Astrocyte (in vitro differentiated cells and primary cell): ENCODE data around the gene SIK3.

Experiments
- EZH2 ChIP-seq: IDR thresholded peaks from 2 replicates; pipeline ENCODE4 v1.6.1; 2012; ENCODE audit warnings: mild to moderate bottlenecking, low read length, inconsistent platforms; ENCODE audit not compliant: insufficient read depth
- TF ChIP-seq, protein P1 (sequence below): IDR thresholded peaks from 2 replicates; pipeline ENCODE4 v1.5.1; 2011; ENCODE audit warnings: low read depth, mild to moderate bottlenecking, inconsistent platforms, low read length, moderate library complexity; ENCODE audit not compliant: insufficient read depth

DNA sequence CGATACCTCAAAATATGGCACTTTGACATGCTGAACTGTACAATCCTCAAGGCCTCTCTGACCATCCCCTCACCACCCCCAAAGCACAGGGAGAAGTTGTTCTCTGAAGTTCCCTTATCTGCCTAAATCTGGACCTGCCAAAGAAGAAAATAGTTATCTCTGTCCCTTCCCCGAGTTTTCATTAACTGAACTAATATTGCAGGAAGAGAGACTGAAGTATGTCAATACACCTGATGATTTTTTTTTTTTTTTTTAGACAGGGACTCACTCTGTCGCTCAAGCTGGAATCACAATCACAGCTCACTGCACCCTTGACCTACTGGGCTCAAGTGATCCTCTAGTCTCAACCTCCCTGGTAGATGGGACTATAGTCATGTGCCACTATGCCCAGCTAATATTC, 75.0 kb downstream of the SIK3 start:
- TF ChIP-seq, protein P1, sequence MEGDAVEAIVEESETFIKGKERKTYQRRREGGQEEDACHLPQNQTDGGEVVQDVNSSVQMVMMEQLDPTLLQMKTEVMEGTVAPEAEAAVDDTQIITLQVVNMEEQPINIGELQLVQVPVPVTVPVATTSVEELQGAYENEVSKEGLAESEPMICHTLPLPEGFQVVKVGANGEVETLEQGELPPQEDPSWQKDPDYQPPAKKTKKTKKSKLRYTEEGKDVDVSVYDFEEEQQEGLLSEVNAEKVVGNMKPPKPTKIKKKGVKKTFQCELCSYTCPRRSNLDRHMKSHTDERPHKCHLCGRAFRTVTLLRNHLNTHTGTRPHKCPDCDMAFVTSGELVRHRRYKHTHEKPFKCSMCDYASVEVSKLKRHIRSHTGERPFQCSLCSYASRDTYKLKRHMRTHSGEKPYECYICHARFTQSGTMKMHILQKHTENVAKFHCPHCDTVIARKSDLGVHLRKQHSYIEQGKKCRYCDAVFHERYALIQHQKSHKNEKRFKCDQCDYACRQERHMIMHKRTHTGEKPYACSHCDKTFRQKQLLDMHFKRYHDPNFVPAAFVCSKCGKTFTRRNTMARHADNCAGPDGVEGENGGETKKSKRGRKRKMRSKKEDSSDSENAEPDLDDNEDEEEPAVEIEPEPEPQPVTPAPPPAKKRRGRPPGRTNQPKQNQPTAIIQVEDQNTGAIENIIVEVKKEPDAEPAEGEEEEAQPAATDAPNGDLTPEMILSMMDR, result no peak
- TF ChIP-seq EZH2, result no peak
